Astrocyte (in vitro differentiated cells and primary cell): ENCODE data around the gene GABRA5.

Experiments
- EZH2 ChIP-seq: IDR thresholded peaks from 2 replicates; pipeline ENCODE4 v1.6.1; 2012; ENCODE audit warnings: mild to moderate bottlenecking, low read length, inconsistent platforms; ENCODE audit not compliant: insufficient read depth
- TF ChIP-seq, protein P1 (sequence below): IDR thresholded peaks from 2 replicates; pipeline ENCODE4 v1.5.1; 2011; ENCODE audit warnings: low read depth, mild to moderate bottlenecking, inconsistent platforms, low read length, moderate library complexity; ENCODE audit not compliant: insufficient read depth

DNA sequence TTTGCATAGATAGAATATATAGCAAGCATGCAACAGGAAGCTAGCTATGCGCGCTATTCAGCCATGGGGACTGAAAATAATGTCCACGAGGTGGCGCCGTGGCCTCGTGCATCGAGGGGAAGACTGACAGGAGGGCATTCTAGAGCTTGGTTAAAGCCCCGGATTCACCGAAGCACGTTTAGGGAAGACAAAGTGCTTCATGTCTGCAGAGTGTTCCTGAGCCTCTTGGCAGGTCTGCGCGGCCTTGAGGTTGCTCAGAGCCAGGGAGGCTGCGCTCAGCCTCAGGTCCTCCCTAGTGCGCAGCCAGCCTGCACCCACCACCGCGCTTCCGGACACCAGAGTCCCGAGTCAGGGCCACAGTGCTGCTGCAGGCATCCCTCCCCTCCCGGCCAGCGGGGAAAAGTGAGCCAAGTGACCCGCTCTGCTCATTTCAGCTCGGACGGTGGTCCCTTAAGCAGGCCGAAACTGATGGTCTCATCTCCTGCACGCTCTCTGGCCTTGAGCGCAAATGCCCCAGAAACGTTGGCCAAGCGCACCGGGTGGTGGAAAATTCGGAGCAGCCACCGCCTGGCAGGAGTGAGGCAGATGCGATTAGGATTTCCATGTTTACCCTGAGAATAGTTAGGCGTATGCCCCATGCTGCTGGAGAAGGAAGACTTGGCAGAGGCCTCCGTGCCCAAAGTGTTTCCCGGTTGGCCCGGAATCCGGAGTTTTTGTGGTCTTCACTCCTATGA is 24.8 kb downstream of the GABRA5 start:
- TF ChIP-seq, protein P1, sequence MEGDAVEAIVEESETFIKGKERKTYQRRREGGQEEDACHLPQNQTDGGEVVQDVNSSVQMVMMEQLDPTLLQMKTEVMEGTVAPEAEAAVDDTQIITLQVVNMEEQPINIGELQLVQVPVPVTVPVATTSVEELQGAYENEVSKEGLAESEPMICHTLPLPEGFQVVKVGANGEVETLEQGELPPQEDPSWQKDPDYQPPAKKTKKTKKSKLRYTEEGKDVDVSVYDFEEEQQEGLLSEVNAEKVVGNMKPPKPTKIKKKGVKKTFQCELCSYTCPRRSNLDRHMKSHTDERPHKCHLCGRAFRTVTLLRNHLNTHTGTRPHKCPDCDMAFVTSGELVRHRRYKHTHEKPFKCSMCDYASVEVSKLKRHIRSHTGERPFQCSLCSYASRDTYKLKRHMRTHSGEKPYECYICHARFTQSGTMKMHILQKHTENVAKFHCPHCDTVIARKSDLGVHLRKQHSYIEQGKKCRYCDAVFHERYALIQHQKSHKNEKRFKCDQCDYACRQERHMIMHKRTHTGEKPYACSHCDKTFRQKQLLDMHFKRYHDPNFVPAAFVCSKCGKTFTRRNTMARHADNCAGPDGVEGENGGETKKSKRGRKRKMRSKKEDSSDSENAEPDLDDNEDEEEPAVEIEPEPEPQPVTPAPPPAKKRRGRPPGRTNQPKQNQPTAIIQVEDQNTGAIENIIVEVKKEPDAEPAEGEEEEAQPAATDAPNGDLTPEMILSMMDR, result peak; percentile 81
- no peak for TF ChIP-seq EZH2
